Endothelial cell of umbilical vein (primary cell): ENCODE data around the gene LRRIQ1. TPM values are rescaled to one million over a fixed set of nuclear protein-coding genes. Genes with fewer than 3 reads are reported as not detected.
A peak's percentile ranks its signal among the peaks of the same experiment; 100 is the strongest.

Experiments used
- BruUV-seq: library from RNA; stranded (reverse); fragments of 400-500 nt; replicated peaks from 2 replicates; lab custom pipeline; 2021; lab: Mats Ljungman, UMichigan
- CTCF ChIA-PET: fragments of 300-600, 350-600 bp; sonication (Branson Sonifier 250); formaldehyde crosslinking; loops from one replicate; lab custom pipeline; 2021; ENCODE audit warnings: antibody characterized with exemption, inconsistent platforms; lab: Charles Lee
- POLR2A ChIA-PET: fragments of 300-600, 350-600 bp; sonication (Branson Sonifier 250); formaldehyde crosslinking; loops from one replicate; lab custom pipeline; 2021; ENCODE audit warnings: antibody characterized with exemption, inconsistent platforms; lab: Charles Lee
- DNase-seq: peaks from one replicate; pipeline ENCODE4 v3.0.0-alpha.2; 2011; ENCODE audit warnings: low read depth, low spot score
- FAIRE-seq: peaks from 2 replicates; lab custom pipeline; 2011; peaks lifted over from hg19 to GRCh38; lab: Jason Lieb, UNC
- H2AFZ ChIP-seq: 2 replicates; pipeline ENCODE4 v1.6.0; 2012; ENCODE audit warnings: low read depth, low read length, control low read depth, inconsistent platforms
- H3K27ac ChIP-seq: 2 replicates; pipeline ENCODE4 v1.5.1; 2011; ENCODE audit warnings: low read depth, mild to moderate bottlenecking, control low read depth, low read length, moderate library complexity; ENCODE audit not compliant: insufficient read depth
- H3K27me3 ChIP-seq, 2 experiments: 2 replicates each; pipeline versions ENCODE4 v1.6.0 to v1.6.1; 2011; ENCODE audit warnings: low read length in 2 of 2, mixed read lengths in 1 of 2; ENCODE audit not compliant: control insufficient read depth in 2 of 2, insufficient read depth in 2 of 2
- H3K36me3 ChIP-seq, 2 experiments: 2 replicates in 1 of 2; 3 replicates in 1 of 2; pipeline ENCODE4 v1.5.1; 2011; ENCODE audit warnings: low read length in 2 of 2, mild to moderate bottlenecking in 1 of 2, moderate library complexity in 1 of 2; ENCODE audit not compliant: control insufficient read depth in 2 of 2, insufficient read depth in 2 of 2; ENCODE audit errors: extremely low read depth in 1 of 2
- H3K4me1 ChIP-seq: 3 replicates; pipeline ENCODE4 v1.5.1; 2011; ENCODE audit warnings: mild to moderate bottlenecking, low read length; ENCODE audit not compliant: control insufficient read depth, insufficient read depth; ENCODE audit errors: extremely low read depth
- H3K4me2 ChIP-seq: 2 replicates; pipeline ENCODE4 v1.6.1; 2011; ENCODE audit warnings: low read length, control low read depth, mixed read lengths; ENCODE audit not compliant: insufficient read depth
- H3K4me3 ChIP-seq, 3 experiments: fragments of 200-600 bp in 1 of 3; sonication (generic), shearing (Covaris generic) in 1 of 3; replicated peaks in 1 of 3; 2 replicates each; pipeline ENCODE4 v1.5.1; 2011 to 2016; ENCODE audit warnings: control low read depth in 3 of 3, low read length in 3 of 3, mild to moderate bottlenecking in 2 of 3, inconsistent platforms in 1 of 3, low read depth in 1 of 3, moderate library complexity in 1 of 3; ENCODE audit not compliant: insufficient read depth in 1 of 3
- H3K79me2 ChIP-seq: 2 replicates; pipeline ENCODE4 v1.6.0; 2012; ENCODE audit warnings: low read length, inconsistent platforms; ENCODE audit not compliant: control insufficient read depth, insufficient read depth
- H3K9ac ChIP-seq: replicated peaks from 2 replicates; pipeline ENCODE3; 2011; ENCODE audit warnings: low read length, control low read depth; ENCODE audit not compliant: insufficient read depth; ENCODE audit errors: extremely low read depth
- H3K9me1 ChIP-seq: replicated peaks from 3 replicates; pipeline ENCODE4 v1.6.0; 2011; ENCODE audit warnings: mild to moderate bottlenecking, low read length; ENCODE audit not compliant: control insufficient read depth, insufficient read depth; ENCODE audit errors: extremely low read depth
- H3K9me3 ChIP-seq: replicated peaks from 2 replicates; pipeline ENCODE4 v1.5.1; 2012; ENCODE audit warnings: low read length, inconsistent platforms; ENCODE audit not compliant: control insufficient read depth, insufficient read depth
- H4K20me1 ChIP-seq: replicated peaks from 2 replicates; pipeline ENCODE3; 2011; ENCODE audit warnings: mild to moderate bottlenecking, low read length; ENCODE audit not compliant: control insufficient read depth, insufficient read depth; ENCODE audit errors: extremely low read depth
- CTCF ChIP-seq, 2 donors: IDR thresholded peaks; 1 replicate in 1 of 2; 2 replicates in 1 of 2; pipeline ENCODE4 v1.5.1; 2011; ENCODE audit warnings: low read length in 2 of 2, mild to moderate bottlenecking in 2 of 2, moderate library complexity in 2 of 2, control low read depth in 1 of 2, inconsistent platforms in 1 of 2, low read depth in 1 of 2; ENCODE audit not compliant: insufficient read depth in 1 of 2; ENCODE audit errors: extremely low read depth in 1 of 2
- EZH2 ChIP-seq: IDR thresholded peaks from 2 replicates; pipeline ENCODE4 v1.6.1; 2012; ENCODE audit warnings: borderline replicate concordance, low read depth, mild to moderate bottlenecking, moderate library complexity, low read length, inconsistent platforms; ENCODE audit not compliant: severe bottlenecking
- FOS ChIP-seq: IDR thresholded peaks from 2 replicates; pipeline ENCODE4 v1.6.1; 2011; ENCODE audit warnings: mild to moderate bottlenecking, low read length, moderate library complexity, borderline replicate concordance; ENCODE audit not compliant: insufficient read depth
- GATA2 ChIP-seq: IDR thresholded peaks from 2 replicates; pipeline ENCODE4 v1.7.0; 2011; ENCODE audit warnings: low read depth, mild to moderate bottlenecking, moderate library complexity, mixed read lengths, low read length; ENCODE audit not compliant: insufficient read length, insufficient read depth
- JUN ChIP-seq: IDR thresholded peaks from 2 replicates; pipeline ENCODE4 v1.6.1; 2011; ENCODE audit warnings: borderline replicate concordance, low read depth; ENCODE audit not compliant: insufficient read length, insufficient read depth
- MAX ChIP-seq: IDR thresholded peaks from 2 replicates; pipeline ENCODE4 v1.6.1; 2011; ENCODE audit not compliant: insufficient read depth, insufficient read length
- MYC ChIP-seq: IDR thresholded peaks from one replicate; pipeline ENCODE4 v1.6.1; 2011; ENCODE audit warnings: mild to moderate bottlenecking, low read depth, low read length
- POLR2A ChIP-seq: IDR thresholded peaks from 2 replicates; pipeline ENCODE4 v1.6.1; 2012; ENCODE audit warnings: low read depth, mild to moderate bottlenecking, control low read depth, low read length
- POLR2AphosphoS5 ChIP-seq: IDR thresholded peaks from 2 replicates; pipeline ENCODE4 v1.6.1; 2012; ENCODE audit warnings: low read depth, mild to moderate bottlenecking, control low read depth, low read length, moderate library complexity; ENCODE audit not compliant: insufficient read depth
- dilution Hi-C: fragments of 300-500 bp; cut with MboI; formaldehyde crosslinking; loops from one replicate; pipeline ENCODE4 v1.15.0; 2019; ENCODE audit warnings: low sequenced_read_pairs; ENCODE audit not compliant: extremely low pct_ligation_motif_present
- intact Hi-C: fragments of 100-400 bp; cut with micrococcal nuclease; formaldehyde crosslinking; loops from one replicate; pipeline ENCODE4 v1.10.0; 2022
- polyA plus RNA-seq, 4 experiments: library from polyadenylated mRNA; depleted of rRNA in 3 of 4; stranded (reverse) in 3 of 4; unstranded in 1 of 4; fragments of >200 nt; gene quantifications; 2 replicates each; pipeline versions ENCODE4 v1.2.1 to v1.2.3, GENCODE V29; 2011 to 2012; ENCODE audit warnings: missing spikeins in 1 of 4
- total RNA-seq: library from RNA; stranded (reverse); gene quantifications from 2 replicates; pipeline ENCODE4 v1.2.3, GENCODE V29; 2021

Gene LRRIQ1
- total and polyA plus RNA-seq, 2 donors (not counting 3 experiments of a cell fraction or from before 2014, with no cell fraction given) = 0.08 to 0.20 TPM

DNA sequence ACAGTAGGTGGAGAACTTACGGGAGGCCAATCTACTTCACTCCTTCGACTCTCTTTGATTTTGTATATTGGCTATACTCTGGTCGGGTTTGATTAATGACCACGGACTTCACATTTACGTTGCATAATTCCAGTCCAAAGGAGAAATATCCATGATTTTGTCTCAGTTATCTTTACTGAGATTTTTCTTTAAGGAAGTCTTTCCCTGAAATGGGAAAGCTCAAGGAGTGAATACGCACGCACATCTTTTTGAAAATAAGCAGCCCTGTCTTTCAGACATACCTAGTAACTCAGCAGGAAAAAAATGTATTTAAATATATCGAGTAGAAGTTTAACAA is 238.1 kb downstream of the LRRIQ1 start:
- H2AFZ ChIP-seq = peak overlapping the region; percentile 88
- no peaks in the 10 kb centered on the region for H3K36me3 ChIP-seq
- CTCF ChIA-PET = interaction anchor here (1.0 kb wide), 1 partner anchor 174 kb away, joined by 3 read pairs; no protein-coding TSS in a partner anchor
- no peak overlapping the region for H3K9ac ChIP-seq
- no peaks in the 10 kb centered on the region for H4K20me1 ChIP-seq
- H3K4me2 ChIP-seq = peak overlapping the region; percentile 65
- H3K4me3 ChIP-seq = no peak overlapping the region
- intact Hi-C loops (no loop called here), dilution Hi-C loops (no loop called here)
- FAIRE-seq = no peak
- no peaks in the 10 kb centered on the region for H3K9me3 ChIP-seq
- no peak for DNase-seq
- H3K4me1 ChIP-seq = peaks cover 10% of the 10 kb centered on the region
- POLR2A ChIA-PET = no interaction called here
- BruUV-seq = no TSS peak
- TF ChIP-seq POLR2A = no peak
- TF ChIP-seq POLR2AphosphoS5 = no peak
- H3K27me3 ChIP-seq = peaks cover 25 to 45% of the 10 kb centered on the region in 2 experiments
- H3K79me2 ChIP-seq = no peaks in the 10 kb centered on the region
- no peaks in the 10 kb centered on the region for H3K9me1 ChIP-seq
- H3K27ac ChIP-seq = no peak overlapping the region

DNA sequence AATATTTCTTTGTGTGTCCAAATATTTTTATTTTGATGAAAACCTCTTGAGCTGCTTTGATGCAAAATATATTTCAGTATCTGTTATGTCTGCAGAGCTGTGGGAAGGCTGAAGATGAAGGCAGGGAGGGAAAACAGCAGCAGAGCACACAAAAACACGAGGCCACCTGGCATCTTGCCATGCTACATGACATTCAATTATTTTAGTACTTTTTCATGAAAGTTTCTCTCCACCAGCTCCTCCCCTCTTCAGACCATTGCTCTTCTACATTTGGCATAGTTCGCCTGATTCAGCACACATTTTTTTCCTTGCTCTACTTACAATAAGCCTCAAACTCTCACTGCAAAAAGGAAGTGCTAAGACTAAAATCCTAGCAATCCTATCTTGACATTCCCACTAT is 239.2 kb downstream of the LRRIQ1 start:
- no peaks in the 10 kb centered on the region for H3K36me3 ChIP-seq
- H3K27me3 ChIP-seq = peaks cover 25 to 45% of the 10 kb centered on the region in 2 experiments
- H3K9me1 ChIP-seq = no peaks in the 10 kb centered on the region
- no peak for TF ChIP-seq MAX
- TF ChIP-seq GATA2 = no peak
- no peak for TF ChIP-seq CTCF (IDR thresholded peaks at IDR 0.05; ENCODE audit: extremely low read depth in 1 of 2, insufficient read depth in 1 of 2, low read depth in 1 of 2, low read length in 2 of 2)
- TF ChIP-seq JUN = no peak
- no peak for TF ChIP-seq FOS
- TF ChIP-seq MYC = no peak
- TF ChIP-seq POLR2A = no peak
- TF ChIP-seq EZH2 = no peak
- no peak for TF ChIP-seq POLR2AphosphoS5
- POLR2A ChIA-PET = no interaction called here
- CTCF ChIA-PET = interaction anchor here (1.1 to 1.8 kb wide), 3 partner anchors 11 to 118 kb away, joined by 3 to 5 read pairs (median 4); no protein-coding TSS in a partner anchor
- dilution Hi-C loops (no loop called here), intact Hi-C loops (no loop called here)
- H3K4me2 ChIP-seq = no peak overlapping the region
- H4K20me1 ChIP-seq = no peaks in the 10 kb centered on the region
- H2AFZ ChIP-seq = peak overlapping the region; percentile 29
- H3K9me3 ChIP-seq = no peaks in the 10 kb centered on the region
- H3K79me2 ChIP-seq = no peaks in the 10 kb centered on the region
- DNase-seq (peak; percentile 31), FAIRE-seq (peak; percentile 4)
- H3K4me3 ChIP-seq = no peak overlapping the region
- H3K27ac ChIP-seq = no peak overlapping the region
- H3K9ac ChIP-seq = no peak overlapping the region
- BruUV-seq = no TSS peak
- H3K4me1 ChIP-seq = peaks cover 14% of the 10 kb centered on the region
